Effector memory CD4-positive, alpha-beta T cell (primary cell): ENCODE measurements around the gene TMEM140.
"Not testable (repeated sequence)": the region's sequence is repeated elsewhere in the genome, so short reads cannot be mapped to it uniquely, and the experiment has no call there.

Source experiments
- DNase-seq, 3 donors: peaks; one replicate each; pipeline ENCODE4 v3.0.0-alpha.2; 2020
- H3K27ac ChIP-seq: 2 replicates; pipeline ENCODE4 v1.7.0; 2013; ENCODE audit warnings: mild to moderate bottlenecking, low read length, moderate library complexity; ENCODE audit not compliant: insufficient read depth, poor library complexity, severe bottlenecking
- H3K27me3 ChIP-seq: replicated peaks from 2 replicates; pipeline ENCODE4 v1.7.0; 2013; ENCODE audit warnings: mild to moderate bottlenecking, low read length; ENCODE audit not compliant: insufficient read depth, control insufficient read depth, poor library complexity, severe bottlenecking
- H3K36me3 ChIP-seq: 2 replicates; pipeline ENCODE4 v1.7.0; 2013; ENCODE audit warnings: mild to moderate bottlenecking, low read length, moderate library complexity; ENCODE audit not compliant: control insufficient read depth, insufficient read depth
- H3K4me1 ChIP-seq: 2 replicates; pipeline ENCODE4 v1.7.0; 2013; ENCODE audit warnings: low read length, mild to moderate bottlenecking; ENCODE audit not compliant: control insufficient read depth, insufficient read depth, poor library complexity, severe bottlenecking
- H3K4me3 ChIP-seq: 2 replicates; pipeline ENCODE4 v1.7.0; 2013; ENCODE audit warnings: low read length, low read depth, mild to moderate bottlenecking; ENCODE audit not compliant: insufficient read depth, poor library complexity, severe bottlenecking
- H3K9me3 ChIP-seq: 2 replicates; pipeline ENCODE4 v1.7.0; 2013; ENCODE audit warnings: mild to moderate bottlenecking, low read length, moderate library complexity; ENCODE audit not compliant: control insufficient read depth

The TMEM140 gene

DNA sequence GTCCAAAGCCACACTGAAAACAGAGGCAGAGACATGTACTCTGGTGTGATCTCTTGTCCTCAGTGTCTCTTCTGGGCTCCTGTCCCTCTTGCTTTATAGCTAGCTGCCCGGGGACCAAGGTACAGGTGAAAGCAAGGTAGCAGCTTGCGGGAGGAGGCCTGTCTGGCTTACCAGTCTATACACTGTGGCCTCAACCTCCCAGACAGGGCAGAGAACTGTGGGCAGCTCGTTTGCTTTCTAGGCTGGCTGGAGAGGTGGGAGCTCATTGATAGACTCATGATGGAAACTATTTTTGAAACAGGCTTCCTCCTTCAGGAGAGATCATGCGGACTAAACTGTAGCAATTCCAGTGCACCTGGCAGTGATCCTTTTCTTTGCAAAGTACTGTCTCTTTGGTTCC lies 18.0 kb downstream of the TMEM140 start:
- no peaks in the 10 kb centered on the region for H3K27me3 ChIP-seq
- DNase-seq, result no peak
- H3K36me3 ChIP-seq, result peaks cover 34% of the 10 kb centered on the region
- H3K4me3 ChIP-seq, result no peak overlapping the region
- H3K9me3 ChIP-seq, result no peaks in the 10 kb centered on the region
- no peak overlapping the region for H3K27ac ChIP-seq
- H3K4me1 ChIP-seq, result peaks cover 16% of the 10 kb centered on the region

DNA sequence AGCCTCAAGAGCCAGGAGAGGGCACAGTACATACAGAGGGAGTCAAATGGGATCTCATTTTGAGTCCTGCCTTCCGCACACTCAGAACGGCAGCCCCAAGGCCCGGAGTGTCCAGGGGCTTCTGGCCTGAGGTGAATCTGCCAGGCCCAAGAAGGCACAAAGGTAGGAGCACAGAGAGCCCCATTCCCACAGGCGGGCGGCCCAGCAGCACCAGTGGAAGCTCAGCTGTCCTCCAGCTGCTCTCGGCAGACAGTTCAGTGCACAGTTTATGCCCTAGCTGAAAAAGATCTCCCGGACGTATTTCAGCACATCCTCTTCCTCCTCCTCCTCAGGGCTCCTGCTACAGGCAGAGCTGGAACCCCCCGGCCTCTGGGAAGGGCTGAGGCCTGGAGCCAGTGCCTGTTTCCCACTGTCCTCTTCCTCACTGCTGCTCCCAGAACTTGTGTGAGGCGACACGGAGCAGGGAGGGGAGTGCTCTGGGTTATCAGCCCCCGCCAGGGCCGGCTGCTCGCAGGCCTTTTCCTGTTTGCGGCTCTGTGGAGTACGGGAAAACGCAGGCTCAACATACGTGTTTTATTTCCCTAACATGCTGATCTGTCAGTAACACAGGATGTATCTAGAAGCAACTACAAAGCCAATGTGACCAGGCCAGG lies 18.6 kb downstream of the TMEM140 start:
- no peak for DNase-seq
- H3K36me3 ChIP-seq, result peaks cover 34% of the 10 kb centered on the region
- H3K27me3 ChIP-seq, result no peaks in the 10 kb centered on the region
- no peak overlapping the region for H3K4me3 ChIP-seq
- no peaks in the 10 kb centered on the region for H3K9me3 ChIP-seq
- H3K27ac ChIP-seq, result no peak overlapping the region
- peaks cover 16% of the 10 kb centered on the region for H3K4me1 ChIP-seq

DNA sequence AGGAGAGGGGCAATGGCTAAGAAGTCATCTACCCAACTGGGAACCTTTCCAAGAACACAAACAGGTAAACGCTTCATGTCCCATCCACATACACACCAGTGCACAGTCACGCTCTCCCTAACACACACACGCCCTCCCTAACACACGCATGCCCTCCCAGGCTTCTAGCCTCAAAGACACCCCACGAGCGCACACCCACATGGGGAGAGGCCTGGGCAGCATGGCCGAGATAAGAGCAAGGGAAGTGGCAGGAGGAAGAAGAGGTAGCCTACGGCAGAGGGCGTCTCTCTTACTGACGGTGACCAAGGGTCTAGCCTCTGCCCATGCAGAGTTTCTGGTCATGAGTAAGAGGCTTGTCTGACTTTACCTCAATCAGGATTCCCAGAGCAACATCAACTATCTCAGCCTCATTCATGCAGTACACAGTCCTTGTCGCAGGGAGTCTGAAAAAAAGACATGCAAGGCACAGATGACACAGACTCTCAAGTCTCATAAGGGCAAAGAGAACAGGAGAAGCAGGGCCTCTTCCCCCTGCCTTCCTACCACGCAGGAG lies 19.6 kb downstream of the TMEM140 start:
- DNase-seq, result no peak
- Histone ChIP-seq H3K27me3 (no peaks in the 10 kb centered on the region), H3K4me1 (peaks cover 16% of the 10 kb centered on the region), H3K36me3 (peaks cover 30% of the 10 kb centered on the region), H3K27ac (peak overlapping the region; percentile 21), H3K9me3 (no peaks in the 10 kb centered on the region), H3K4me3 (no peak overlapping the region)

DNA sequence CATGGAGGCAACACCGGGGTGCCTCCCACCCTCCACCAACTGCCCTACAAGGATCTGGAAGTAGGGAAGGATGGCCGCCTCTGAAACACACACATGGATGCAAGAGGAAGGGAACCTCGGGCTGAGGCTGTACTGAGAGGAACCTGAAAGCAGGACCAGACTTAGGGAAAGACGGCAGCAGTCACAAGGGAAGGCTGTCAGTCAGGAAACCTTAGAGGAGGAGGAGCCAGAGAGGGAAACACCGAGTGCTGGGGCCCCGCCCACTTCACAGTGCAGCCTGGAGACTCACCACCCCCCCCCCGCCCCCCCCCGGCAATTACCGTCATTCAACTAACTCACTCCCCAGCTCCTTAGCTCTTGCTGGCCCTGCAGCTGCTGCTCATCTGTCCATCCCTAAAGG lies 20.1 kb downstream of the TMEM140 start:
- H3K36me3 ChIP-seq, result peaks cover 26% of the 10 kb centered on the region
- no peaks in the 10 kb centered on the region for H3K9me3 ChIP-seq
- H3K4me1 ChIP-seq, result peaks cover 16% of the 10 kb centered on the region
- H3K4me3 ChIP-seq, result no peak overlapping the region
- peak in 2 of 3 donors; percentile 11 to 29 for DNase-seq
- no peak overlapping the region for H3K27ac ChIP-seq
- H3K27me3 ChIP-seq, result no peaks in the 10 kb centered on the region

DNA sequence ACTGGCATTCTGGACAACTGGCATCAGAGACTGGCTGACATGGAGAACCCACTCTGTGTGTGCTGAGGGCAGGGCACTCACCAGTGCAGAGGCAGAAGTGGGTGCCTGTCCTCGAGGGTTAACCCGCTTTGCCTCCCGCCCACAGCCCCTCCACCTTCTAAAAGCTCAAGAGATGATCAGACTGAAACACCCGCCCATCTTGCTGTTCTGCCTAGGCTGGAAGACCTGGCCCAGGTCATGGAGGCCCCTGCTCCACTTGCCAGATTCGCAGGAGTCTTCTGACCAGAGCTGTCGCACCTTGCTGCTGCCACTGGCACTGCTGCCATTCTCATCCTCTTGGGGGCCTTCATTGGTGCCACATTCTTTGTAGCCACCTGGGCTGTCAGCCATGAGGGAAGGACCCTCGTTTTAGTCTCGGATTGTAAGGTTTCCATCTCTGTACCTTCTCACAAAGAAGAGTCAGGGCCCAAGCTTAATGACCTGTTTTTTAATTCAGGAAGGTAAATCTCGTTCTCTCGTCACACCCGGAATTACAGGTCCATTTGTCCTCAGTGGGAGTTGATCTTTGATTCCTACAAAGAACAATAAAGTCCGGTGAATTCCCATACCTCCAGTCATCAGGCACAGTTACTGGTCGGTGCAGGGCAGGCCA lies 20.7 kb downstream of the TMEM140 start:
- no peak for DNase-seq
- peaks cover 16% of the 10 kb centered on the region for H3K4me1 ChIP-seq
- peak overlapping the region; percentile 96 for H3K27ac ChIP-seq
- peaks cover 26% of the 10 kb centered on the region for H3K36me3 ChIP-seq
- H3K27me3 ChIP-seq, result no peaks in the 10 kb centered on the region
- H3K9me3 ChIP-seq, result no peaks in the 10 kb centered on the region
- no peak overlapping the region for H3K4me3 ChIP-seq

DNA sequence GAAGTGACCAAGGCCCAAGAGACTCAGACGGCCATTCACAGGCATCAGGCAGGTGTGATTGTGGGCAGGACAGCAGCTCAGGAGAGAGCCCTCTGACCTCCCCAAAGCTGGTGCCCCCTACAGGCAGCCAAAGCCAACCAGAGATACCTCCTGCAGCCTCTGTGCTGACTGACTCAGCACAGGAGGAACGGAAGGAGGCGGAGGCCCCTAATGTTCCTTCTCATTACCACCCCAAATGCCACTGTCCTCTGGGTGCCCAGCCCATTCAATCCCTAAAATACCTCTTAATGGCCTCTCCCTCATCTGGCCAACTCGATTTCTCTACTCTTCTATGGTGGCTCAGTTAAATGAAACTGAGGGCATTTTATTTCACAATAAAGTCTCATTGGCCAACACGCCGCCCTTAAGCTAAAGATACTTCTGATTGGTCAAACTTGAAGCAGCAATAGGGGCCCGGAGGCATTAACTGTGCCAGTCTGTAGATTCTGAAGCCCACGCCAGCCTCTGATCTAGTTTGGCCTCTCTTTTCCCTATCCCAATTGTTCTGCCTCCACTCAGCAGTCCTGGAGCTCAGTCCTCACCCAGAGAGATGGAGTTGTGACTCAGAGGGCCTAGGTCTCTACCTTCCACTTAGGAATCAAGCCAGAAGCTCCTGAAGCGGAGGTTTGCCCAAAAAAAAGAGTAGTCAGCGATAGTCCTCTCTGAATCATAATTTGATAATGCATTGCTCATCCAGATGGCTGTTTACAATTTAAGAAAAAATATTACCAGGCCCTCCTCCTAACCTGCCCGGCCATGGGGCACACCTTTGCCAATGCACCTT lies 21.5 kb downstream of the TMEM140 start:
- DNase-seq, result peak; percentile 25 to 54 (median 35)
- Histone ChIP-seq H3K4me3 (peak overlapping the region; percentile 75), H3K27ac (peak overlapping the region; percentile 96), H3K9me3 (no peaks in the 10 kb centered on the region), H3K4me1 (peaks cover 13% of the 10 kb centered on the region), H3K36me3 (peaks cover 21% of the 10 kb centered on the region), H3K27me3 (no peaks in the 10 kb centered on the region)

DNA sequence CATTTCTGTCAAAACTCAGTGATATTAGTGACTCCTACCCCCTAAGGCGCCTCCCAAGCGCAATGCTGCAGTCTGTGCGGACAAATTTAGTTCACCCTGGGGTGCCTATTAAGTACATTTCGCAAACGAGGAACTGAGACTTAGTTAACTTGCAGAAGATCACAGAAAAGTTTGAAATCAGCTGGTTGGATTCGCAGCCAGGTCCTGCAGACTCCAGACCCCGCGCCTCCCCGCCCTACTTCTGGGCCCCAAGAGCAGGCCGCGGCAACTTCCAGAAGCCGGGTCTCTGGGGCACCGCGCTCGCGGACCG lies 22.0 kb downstream of the TMEM140 start:
- Histone ChIP-seq H3K36me3 (peaks cover 17% of the 10 kb centered on the region), H3K27me3 (no peaks in the 10 kb centered on the region), H3K4me1 (peaks cover 13% of the 10 kb centered on the region), H3K9me3 (no peaks in the 10 kb centered on the region), H3K4me3 (peak overlapping the region; percentile 75), H3K27ac (peak overlapping the region; percentile 96)
- DNase-seq, result no peak

DNA sequence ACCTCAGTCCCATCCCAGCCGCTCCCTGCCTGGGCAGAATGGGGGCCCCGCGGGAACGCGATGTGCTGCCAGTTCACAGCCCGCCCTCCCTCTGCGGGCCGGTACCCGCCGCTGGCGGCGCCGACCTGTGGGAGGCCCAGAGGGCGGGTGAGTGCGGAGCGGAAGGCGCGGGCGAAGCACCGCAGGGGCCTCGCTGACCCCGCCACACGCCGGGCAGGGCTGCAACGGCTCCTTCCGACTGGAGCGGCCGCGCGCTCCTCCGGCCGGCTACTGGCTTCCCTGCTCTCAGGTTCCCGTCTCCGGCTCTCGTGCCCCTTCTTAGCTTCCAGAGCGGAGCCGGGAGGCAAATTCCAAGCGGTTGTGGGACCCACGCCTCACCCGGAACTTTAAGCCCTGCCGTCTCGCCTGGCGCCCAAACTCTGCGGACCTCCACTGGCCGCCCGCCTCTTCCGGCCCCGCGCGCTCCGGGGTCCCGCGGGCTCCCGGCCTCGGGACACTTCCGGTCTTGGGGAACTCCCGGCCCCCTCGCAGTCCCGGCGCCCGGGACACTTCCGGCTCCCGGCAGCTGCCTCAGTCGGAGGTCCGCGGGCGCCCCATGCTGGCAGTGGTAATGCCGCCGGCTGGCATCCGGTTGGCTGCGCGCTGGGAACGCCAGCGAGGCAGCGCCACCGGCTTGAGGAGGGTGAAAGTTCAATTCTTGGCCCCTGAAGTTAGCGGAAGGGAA lies 22.6 kb downstream of the TMEM140 start, which contains the start of gene CYREN:
TSS of gene CYREN (minus strand) at position 434 of the 724 bp plus-strand sequence. CDS start 1,785 bp downstream, outside the sequence.
- H3K4me3 ChIP-seq, result peak within 1 kb of the TSS; percentile 75
- peak; percentile 77 to 84 (median 82) for DNase-seq
- no peaks in the 10 kb centered on the region for H3K9me3 ChIP-seq
- H3K4me1 ChIP-seq, result peaks cover 13% of the 10 kb centered on the region
- peaks cover 16% of the 10 kb centered on the region for H3K36me3 ChIP-seq
- peak within 1 kb of the TSS; percentile 96 for H3K27ac ChIP-seq
- H3K27me3 ChIP-seq, result no peaks in the 10 kb centered on the region

DNA sequence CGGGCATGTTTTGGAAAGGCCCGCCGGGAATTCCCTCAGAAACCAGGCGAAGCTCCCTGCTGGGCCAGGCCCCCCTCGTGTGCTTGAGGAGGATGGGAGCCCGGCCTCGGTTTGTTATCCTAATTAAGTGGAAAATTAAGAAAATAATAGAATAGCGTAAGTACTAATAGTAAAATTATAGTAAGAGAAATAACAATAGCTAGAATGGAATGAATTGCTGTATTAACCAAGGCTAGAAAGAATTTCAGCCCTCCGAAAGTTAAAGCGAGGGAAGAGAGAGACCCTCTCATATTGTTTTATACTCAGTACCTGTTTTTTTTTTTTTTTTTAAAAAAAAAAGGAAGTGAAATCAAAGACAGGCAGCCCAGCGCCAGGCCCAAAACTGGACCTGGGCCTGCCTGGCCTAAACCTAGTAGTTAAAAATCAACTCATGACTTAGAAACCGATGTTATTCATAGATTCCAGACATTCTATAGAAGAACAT lies 23.2 kb downstream of the TMEM140 start:
- not testable (repeated sequence) for DNase-seq, H3K27me3 ChIP-seq, H3K9me3 ChIP-seq
- peak overlapping the region; percentile 96 for H3K27ac ChIP-seq
- H3K36me3 ChIP-seq, result peaks cover 11% of the 10 kb centered on the region
- peaks cover 13% of the 10 kb centered on the region for H3K4me1 ChIP-seq
- H3K4me3 ChIP-seq, result peak overlapping the region; percentile 75
